GM20000 (cell line): ENCODE measurements around the gene PDE11A.

Source experiments
- DNase-seq: peaks from one replicate; pipeline ENCODE4 v3.0.0; 2012; ENCODE audit warnings: low spot score
- CTCF ChIP-seq: IDR thresholded peaks from 2 replicates; pipeline ENCODE4 v1.5.1; 2012; ENCODE audit warnings: mild to moderate bottlenecking, control low read depth; ENCODE audit errors: extremely low read depth, missing control alignments

PDE11A gene

GRCh38 chr2:177881921-177882320, 190.7 kb downstream of the PDE11A start:
- DNase-seq, result no peak
- no peak for TF ChIP-seq CTCF

GRCh38 chr2:177881008-177881747, 191.4 kb downstream of the PDE11A start:
- TF ChIP-seq CTCF, result no peak
- DNase-seq, result no peak

GRCh38 chr2:177880285-177880684, 192.3 kb downstream of the PDE11A start:
- no peak for TF ChIP-seq CTCF

GRCh38 chr2:177876950-177877349, 195.6 kb downstream of the PDE11A start:
- TF ChIP-seq CTCF, result no peak

More at GRCh38 chr2:177880285-177880684, 192.3 kb downstream of the PDE11A start:
- no peak for DNase-seq

GRCh38 chr2:177874686-177875085, 197.9 kb downstream of the PDE11A start:
- no peak for TF ChIP-seq CTCF

More at GRCh38 chr2:177876950-177877349, 195.6 kb downstream of the PDE11A start:
- no peak for DNase-seq

GRCh38 chr2:177873915-177874314, 198.7 kb downstream of the PDE11A start:
- no peak for DNase-seq
- no peak for TF ChIP-seq CTCF

More at GRCh38 chr2:177874686-177875085, 197.9 kb downstream of the PDE11A start:
- no peak for DNase-seq

GRCh38 chr2:177872286-177872685, 200.3 kb downstream of the PDE11A start:
- TF ChIP-seq CTCF, result no peak
- DNase-seq, result no peak
